ENCODE results near the gene SRY.
A peak's percentile ranks its signal among the peaks of the same experiment; 100 is the strongest.

Gene SRY

DNA sequence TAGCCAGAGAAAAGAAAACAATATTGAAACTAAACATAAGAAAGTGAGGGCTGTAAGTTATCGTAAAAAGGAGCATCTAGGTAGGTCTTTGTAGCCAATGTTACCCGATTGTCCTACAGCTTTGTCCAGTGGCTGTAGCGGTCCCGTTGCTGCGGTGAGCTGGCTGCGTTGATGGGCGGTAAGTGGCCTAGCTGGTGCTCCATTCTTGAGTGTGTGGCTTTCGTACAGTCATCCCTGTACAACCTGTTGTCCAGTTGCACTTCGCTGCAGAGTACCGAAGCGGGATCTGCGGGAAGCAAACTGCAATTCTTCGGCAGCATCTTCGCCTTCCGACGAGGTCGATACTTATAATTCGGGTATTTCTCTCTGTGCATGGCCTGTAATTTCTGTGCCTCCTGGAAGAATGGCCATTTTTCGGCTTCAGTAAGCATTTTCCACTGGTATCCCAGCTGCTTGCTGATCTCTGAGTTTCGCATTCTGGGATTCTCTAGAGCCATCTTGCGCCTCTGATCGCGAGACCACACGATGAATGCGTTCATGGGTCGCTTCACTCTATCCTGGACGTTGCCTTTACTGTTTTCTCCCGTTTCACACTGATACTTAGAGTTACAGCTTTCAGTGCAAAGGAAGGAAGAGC, 488 bp downstream of the SRY start:
- Histone ChIP-seq H3K4me3 (ENCODE audit: insufficient read depth, low read depth, low read length) (peak overlapping the region; percentile 39), H3K36me3 (ENCODE audit: control insufficient read depth, insufficient read depth, low read length) (no peaks in the 10 kb centered on the region), H3K27me3 (ENCODE audit: control insufficient read depth, insufficient read depth, low read length, poor library complexity, severe bottlenecking) (peaks cover 11% of the 10 kb centered on the region), H3K9me3 (ENCODE audit: control insufficient read depth, low read length) (no peaks in the 10 kb centered on the region), H3K27ac (ENCODE audit: insufficient read depth, low read depth, low read length, poor library complexity, severe bottlenecking) (no peak overlapping the region), H3K4me1 (ENCODE audit: control insufficient read depth, insufficient read depth, low read length) (no peaks in the 10 kb centered on the region)
- WGBS, 2 experiments, result 10 to 15% methylated on average over 28 of the region's 28 CpGs

Data from ectodermal cell (in vitro differentiated cells).